Measurements from ENCODE around the gene TTC21A.

TTC21A gene

DNA sequence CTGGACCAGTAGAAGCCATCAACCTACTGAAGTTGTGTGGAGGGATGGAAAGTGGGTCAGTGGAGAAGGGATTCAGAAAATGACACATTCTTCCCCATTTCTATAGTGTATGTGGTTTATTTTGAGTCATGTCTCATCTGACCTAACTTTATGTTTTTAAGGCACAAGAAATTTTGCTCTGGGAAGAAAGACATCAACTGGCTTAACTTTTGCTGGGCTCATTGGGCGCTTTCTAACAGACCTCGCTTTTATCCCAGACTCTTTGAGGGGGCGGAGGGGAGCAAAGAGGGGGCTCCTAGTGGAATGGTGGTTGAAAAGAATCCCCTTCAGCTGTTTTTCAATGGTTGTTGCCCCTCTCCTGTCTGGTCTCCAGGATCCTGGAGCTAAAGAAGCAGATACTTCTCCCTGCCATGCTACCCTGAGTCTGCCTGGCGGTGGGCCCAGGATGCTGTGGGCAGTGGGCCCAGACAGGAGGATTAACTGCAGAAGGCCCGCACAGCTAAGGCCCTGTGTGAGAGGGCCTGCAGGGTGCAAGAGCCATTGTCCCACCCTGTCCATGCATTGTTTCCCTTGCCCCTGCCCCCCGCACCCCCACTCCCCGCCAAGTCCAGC is 31.4 kb downstream of the TTC21A start:
- H3K79me2 ChIP-seq (ENCODE audit: insufficient read depth, low read length): no peaks in the 10 kb centered on the region
- no peak overlapping the region for H3K27ac ChIP-seq (ENCODE audit: low read depth, low read length)
- H4K20me1 ChIP-seq (ENCODE audit: low read depth, low read length): no peaks in the 10 kb centered on the region

GRCh38 chr3:39139442-39139841 is 32.0 kb downstream of the TTC21A start:
- no peaks in the 10 kb centered on the region for H3K36me3 ChIP-seq (ENCODE audit: low read length)
- no peak overlapping the region for H2AFZ ChIP-seq (ENCODE audit: low read depth, low read length, severe bottlenecking)
- H3K4me2 ChIP-seq (ENCODE audit: low read depth, low read length, poor library complexity, severe bottlenecking): no peak overlapping the region
- no peaks in the 10 kb centered on the region for H3K27me3 ChIP-seq (ENCODE audit: low read length)
- TF ChIP-seq CTCF (IDR thresholded peaks at IDR 0.05; ENCODE audit: insufficient read depth, low read length, poor library complexity, severe bottlenecking) (no peak), EZH2phosphoT487 (conservative IDR thresholded peaks at IDR 0.05; ENCODE audit: low read length) (no peak)
- H3K9me2 ChIP-seq (replicated peaks; ENCODE audit: insufficient read depth, low read length): no peaks in the 10 kb centered on the region
- H4K20me1 ChIP-seq (ENCODE audit: low read depth, low read length): no peaks in the 10 kb centered on the region
- no peak overlapping the region for H3K27ac ChIP-seq (ENCODE audit: low read depth, low read length)
- H3K9me3 ChIP-seq (ENCODE audit: insufficient read depth, low read length): no peaks in the 10 kb centered on the region
- no peaks in the 10 kb centered on the region for H3K79me2 ChIP-seq (ENCODE audit: insufficient read depth, low read length)
- H3F3A ChIP-seq (ENCODE audit: insufficient read depth): no peaks in the 10 kb centered on the region
- no peak overlapping the region for H3K9ac ChIP-seq (ENCODE audit: low read length)
- H3K4me3 ChIP-seq (ENCODE audit: insufficient read depth, low read length, poor library complexity, severe bottlenecking): no peak overlapping the region

More for the DNA sequence above, 31.4 kb downstream of the TTC21A start:
- H3K9me2 ChIP-seq (replicated peaks; ENCODE audit: insufficient read depth, low read length): no peaks in the 10 kb centered on the region
- H3K27me3 ChIP-seq (ENCODE audit: low read length): no peaks in the 10 kb centered on the region
- H3F3A ChIP-seq (ENCODE audit: insufficient read depth): no peaks in the 10 kb centered on the region
- TF ChIP-seq CTCF (IDR thresholded peaks at IDR 0.05; ENCODE audit: insufficient read depth, low read length, poor library complexity, severe bottlenecking): no peak
- no peak for TF ChIP-seq EZH2phosphoT487 (conservative IDR thresholded peaks at IDR 0.05; ENCODE audit: low read length)
- no peak overlapping the region for H2AFZ ChIP-seq (ENCODE audit: low read depth, low read length, severe bottlenecking)
- H3K4me2 ChIP-seq (ENCODE audit: low read depth, low read length, poor library complexity, severe bottlenecking): no peak overlapping the region
- H3K9ac ChIP-seq (ENCODE audit: low read length): no peak overlapping the region
- no peaks in the 10 kb centered on the region for H3K36me3 ChIP-seq (ENCODE audit: low read length)
- no peak overlapping the region for H3K4me3 ChIP-seq (ENCODE audit: insufficient read depth, low read length, poor library complexity, severe bottlenecking)
- H3K9me3 ChIP-seq (ENCODE audit: insufficient read depth, low read length): no peaks in the 10 kb centered on the region

GRCh38 chr3:39140341-39140971 is 33.0 kb downstream of the TTC21A start:
- H3K79me2 ChIP-seq (ENCODE audit: insufficient read depth, low read length): no peaks in the 10 kb centered on the region

More at GRCh38 chr3:39140341-39140971, 33.0 kb downstream of the TTC21A start:
- Histone ChIP-seq H3K9ac (ENCODE audit: low read length) (no peak overlapping the region), H2AFZ (ENCODE audit: low read depth, low read length, severe bottlenecking) (no peak overlapping the region), H3K4me3 (ENCODE audit: insufficient read depth, low read length, poor library complexity, severe bottlenecking) (no peak overlapping the region), H3F3A (ENCODE audit: insufficient read depth) (no peaks in the 10 kb centered on the region), H3K36me3 (ENCODE audit: low read length) (no peaks in the 10 kb centered on the region), H3K27ac (ENCODE audit: low read depth, low read length) (no peak overlapping the region), H3K4me2 (ENCODE audit: low read depth, low read length, poor library complexity, severe bottlenecking) (no peak overlapping the region), H4K20me1 (ENCODE audit: low read depth, low read length) (no peaks in the 10 kb centered on the region), H3K9me3 (ENCODE audit: insufficient read depth, low read length) (no peaks in the 10 kb centered on the region), H3K9me2 (replicated peaks; ENCODE audit: insufficient read depth, low read length) (no peaks in the 10 kb centered on the region), H3K27me3 (ENCODE audit: low read length) (no peaks in the 10 kb centered on the region)
- TF ChIP-seq EZH2phosphoT487 (conservative IDR thresholded peaks at IDR 0.05; ENCODE audit: low read length): no peak
- TF ChIP-seq CTCF (IDR thresholded peaks at IDR 0.05; ENCODE audit: insufficient read depth, low read length, poor library complexity, severe bottlenecking): no peak
